Stimulated activated naive CD4-positive, alpha-beta T cell (primary cell): ENCODE results near the gene CFLAR.
A peak's percentile ranks its signal among the peaks of the same experiment; 100 is the strongest.
"Not testable (repeated sequence)": the region's sequence is repeated elsewhere in the genome, so short reads cannot be mapped to it uniquely, and the experiment has no call there.

ENCODE experiments used
- DNase-seq, 6 experiments: peaks; one replicate each; lab custom pipeline; 2025; lab: John Stamatoyannopoulos, UW

Gene CFLAR

GRCh38 chr2:201149064-201149820 is 33.3 kb downstream of the CFLAR start:
- no peak for DNase-seq

GRCh38 chr2:201149821-201150165 is 33.8 kb downstream of the CFLAR start:
- DNase-seq, result not testable (repeated sequence)

- DNase-seq, result no peak
Observed at GRCh38 chr2:201150454-201151020, 34.6 kb downstream of the CFLAR start.

- no peak for DNase-seq
Observed at GRCh38 chr2:201151127-201151981, 35.4 kb downstream of the CFLAR start.

- no peak for DNase-seq
Observed at GRCh38 chr2:201152517-201152916, 36.6 kb downstream of the CFLAR start.

- no peak for DNase-seq
Observed at GRCh38 chr2:201152999-201153815, 37.2 kb downstream of the CFLAR start.

GRCh38 chr2:201154615-201155399 is 38.8 kb downstream of the CFLAR start:
- no peak for DNase-seq

- DNase-seq, result no peak
Observed at GRCh38 chr2:201156036-201156435, 40.1 kb downstream of the CFLAR start.

GRCh38 chr2:201156640-201157039 is 40.7 kb downstream of the CFLAR start:
- no peak for DNase-seq

- DNase-seq, result no peak
Observed at GRCh38 chr2:201157694-201158093, 41.7 kb downstream of the CFLAR start.

- DNase-seq, result peak; percentile 16 to 73 (median 50)
Observed at GRCh38 chr2:201158111-201158929, 42.4 kb downstream of the CFLAR start.

GRCh38 chr2:201164166-201164565 is 48.2 kb downstream of the CFLAR start:
- DNase-seq, result no peak

- no peak for DNase-seq
Observed at GRCh38 chr2:201167546-201167945, 51.6 kb downstream of the CFLAR start.

GRCh38 chr2:201168496-201168895 is 52.5 kb downstream of the CFLAR start:
- not testable (repeated sequence) for DNase-seq

GRCh38 chr2:201171259-201171814 is 55.4 kb downstream of the CFLAR start:
- DNase-seq, result no peak

GRCh38 chr2:201172279-201172678 is 56.3 kb downstream of the CFLAR start:
- no peak for DNase-seq

- no peak for DNase-seq
Observed at GRCh38 chr2:201174687-201175086, 58.7 kb downstream of the CFLAR start.

GRCh38 chr2:201176081-201176481 is 60.1 kb downstream of the CFLAR start:
- no peak for DNase-seq

- DNase-seq, result no peak
Observed at GRCh38 chr2:201180010-201180409, 64.0 kb downstream of the CFLAR start.
